GM23338 (cell line): ENCODE data around the gene INPP4B. TPM values are rescaled to one million over a fixed set of nuclear protein-coding genes. Genes with fewer than 3 reads are reported as not detected.

ENCODE experiments used
- ATAC-seq: fragments of 200-7000 bp; cut with Tn5 transposase; 3 replicates; pipeline ENCODE4 v1.9.1; 2020
- DNase-seq: peaks from one replicate; pipeline ENCODE4 v3.0.0-alpha.2; 2015; ENCODE audit warnings: low spot score
- H2AFZ ChIP-seq: fragments of 200-600 bp; sonication (generic); 2 replicates; pipeline ENCODE4 v1.8.0; 2016; ENCODE audit warnings: antibody characterized with exemption, mild to moderate bottlenecking, moderate library complexity
- H3F3A ChIP-seq: fragments of 200-600 bp; sonication (generic); replicated peaks from 2 replicates; pipeline ENCODE4 v1.8.0; 2017; ENCODE audit warnings: antibody characterized with exemption, mixed run types, low read depth
- H3K27ac ChIP-seq: fragments of 200-600 bp; sonication (generic); 2 replicates; pipeline ENCODE4 v1.6.1; 2016; ENCODE audit warnings: low read depth
- H3K27me3 ChIP-seq: fragments of 200-600 bp; sonication (generic); 2 replicates; pipeline ENCODE4 v1.8.0; 2016; ENCODE audit warnings: mild to moderate bottlenecking, mixed run types, moderate library complexity; ENCODE audit not compliant: insufficient read depth
- H3K36me3 ChIP-seq: fragments of 200-600 bp; sonication (generic); 2 replicates; pipeline ENCODE4 v1.8.0; 2016; ENCODE audit warnings: mild to moderate bottlenecking; ENCODE audit not compliant: insufficient read depth
- H3K4me1 ChIP-seq: fragments of 200-600 bp; sonication (generic); 2 replicates; pipeline ENCODE4 v1.8.0; 2016; ENCODE audit warnings: mild to moderate bottlenecking, moderate library complexity; ENCODE audit not compliant: insufficient read depth
- H3K4me2 ChIP-seq: fragments of 200-600 bp; sonication (generic); 2 replicates; pipeline ENCODE4 v1.7.1; 2017; ENCODE audit warnings: mixed run types
- H3K4me3 ChIP-seq: fragments of 200-600 bp; sonication (generic); 2 replicates; pipeline ENCODE4 v1.6.1; 2016; ENCODE audit warnings: mixed run types
- H3K79me2 ChIP-seq: fragments of 200-600 bp; sonication (generic); replicated peaks from 2 replicates; pipeline ENCODE4 v1.8.0; 2017; ENCODE audit warnings: mild to moderate bottlenecking; ENCODE audit not compliant: insufficient read depth
- H3K9me2 ChIP-seq: fragments of 200-600 bp; sonication (generic); 2 replicates; pipeline ENCODE4 v1.8.0; 2017; ENCODE audit not compliant: insufficient read depth
- H4K20me1 ChIP-seq: fragments of 200-600 bp; sonication (generic); replicated peaks from 2 replicates; pipeline ENCODE4 v1.8.0; 2017; ENCODE audit warnings: mild to moderate bottlenecking; ENCODE audit not compliant: insufficient read depth
- H3K27ac Mint-ChIP-seq: 2 replicates; pipeline ENCODE4 v1.8.0; 2020; ENCODE audit warnings: inconsistent platforms, mild to moderate bottlenecking, moderate library complexity, mixed read lengths
- H3K27me3 Mint-ChIP-seq: 3 replicates; pipeline ENCODE4 v1.8.0; 2022; ENCODE audit warnings: low read depth, mild to moderate bottlenecking, moderate library complexity, mixed read lengths, inconsistent platforms; ENCODE audit not compliant: insufficient read depth, poor library complexity
- H3K36me3 Mint-ChIP-seq: 3 replicates; pipeline ENCODE4 v1.8.0; 2021; ENCODE audit warnings: low read depth, mild to moderate bottlenecking, inconsistent platforms, moderate library complexity, mixed read lengths
- H3K4me1 Mint-ChIP-seq: 3 replicates; pipeline ENCODE4 v1.8.0; 2020; ENCODE audit warnings: mild to moderate bottlenecking, inconsistent platforms, mixed read lengths
- H3K4me3 Mint-ChIP-seq: 3 replicates; pipeline ENCODE4 v1.8.0; 2021; ENCODE audit warnings: moderate library complexity, mild to moderate bottlenecking, inconsistent platforms, mixed read lengths
- H3K9me3 Mint-ChIP-seq: 3 replicates; pipeline ENCODE4 v1.8.0; 2020; ENCODE audit warnings: moderate library complexity, mild to moderate bottlenecking, inconsistent platforms, mixed read lengths
- CREB1 ChIP-seq: fragments of 250-450 bp; sonication (Bioruptor Pico); IDR thresholded peaks from 2 replicates; pipeline ENCODE4 v1.5.0; 2020; ENCODE audit warnings: low read depth, mild to moderate bottlenecking, moderate library complexity
- EZH2 ChIP-seq: fragments of 200-600 bp; sonication (generic); IDR thresholded peaks from one replicate; pipeline ENCODE4 v1.8.0; 2017; ENCODE audit warnings: antibody characterized with exemption, mild to moderate bottlenecking, low read depth; ENCODE audit not compliant: unreplicated experiment
- EZH2phosphoT487 ChIP-seq: fragments of 200-600 bp; sonication (generic); IDR thresholded peaks from one replicate; pipeline ENCODE4 v1.8.1; 2018; ENCODE audit warnings: antibody characterized with exemption; ENCODE audit not compliant: unreplicated experiment
- JUNB ChIP-seq: IDR thresholded peaks from one replicate; pipeline ENCODE4 v1.6.1; 2016; ENCODE audit warnings: antibody characterized with exemption; ENCODE audit not compliant: unreplicated experiment
- NANOG ChIP-seq: IDR thresholded peaks from 2 replicates; pipeline ENCODE4 v1.6.1; 2016; ENCODE audit warnings: antibody characterized with exemption, borderline replicate concordance
- POLR2AphosphoS5 ChIP-seq: IDR thresholded peaks from 2 replicates; pipeline ENCODE4 v1.6.1; 2016; ENCODE audit warnings: antibody characterized with exemption, low read depth
- STAT1 ChIP-seq: IDR thresholded peaks from one replicate; pipeline ENCODE4 v1.6.1; 2016; ENCODE audit warnings: antibody characterized with exemption; ENCODE audit not compliant: unreplicated experiment
- ZNF114 ChIP-seq: fragments of 250-450 bp; sonication (Bioruptor Pico); IDR thresholded peaks from 2 replicates; pipeline ENCODE4 v1.5.0; 2020; ENCODE audit warnings: mild to moderate bottlenecking, moderate library complexity
- ZNF331 ChIP-seq: fragments of 250-450 bp; sonication (Bioruptor Pico); IDR thresholded peaks from 2 replicates; pipeline ENCODE4 v1.5.0; 2020; ENCODE audit warnings: low read depth, mild to moderate bottlenecking, moderate library complexity
- polyA plus RNA-seq: library from polyadenylated mRNA; unstranded; fragments of >200 nt; fragmentation: Nextera tagmentation; extraction: Ambion mirVana; gene quantifications from 2 replicates; pipeline ENCODE4 v1.2.1, GENCODE V29; 2016
- total RNA-seq: library from RNA; depleted of rRNA; stranded (reverse); fragments of >200 nt; shearing (Covaris generic); gene quantifications from 2 replicates; pipeline ENCODE4 v1.2.3, GENCODE V29; 2014
- TF ChIP-seq, protein P1 (sequence below), 2 experiments: fragments of 200-600 bp in 1 of 2; sonication (generic) in 1 of 2; conservative IDR thresholded peaks; 2 replicates each; pipeline versions ENCODE4 v1.5.1 to v1.6.1; 2016 to 2017; ENCODE audit warnings: antibody characterized with exemption in 2 of 2, low read depth in 2 of 2, mild to moderate bottlenecking in 2 of 2, moderate library complexity in 1 of 2
- TF ChIP-seq, protein P2 (sequence below): IDR thresholded peaks from 2 replicates; pipeline ENCODE4 v1.6.1; 2016; ENCODE audit warnings: antibody characterized with exemption
- TF ChIP-seq, protein P3 (sequence below): IDR thresholded peaks from one replicate; pipeline ENCODE4 v1.6.1; 2018; ENCODE audit warnings: antibody characterized with exemption; ENCODE audit not compliant: unreplicated experiment
- TF ChIP-seq, protein P4 (sequence below): fragments of 250-450 bp; sonication (Bioruptor Pico); IDR thresholded peaks from 2 replicates; pipeline ENCODE4 v1.5.0; 2020; ENCODE audit warnings: mild to moderate bottlenecking, moderate library complexity

The INPP4B gene
- total and polyA plus RNA-seq, 2 experiments from 2014 or later, result 0.11 to 0.14 TPM

DNA sequence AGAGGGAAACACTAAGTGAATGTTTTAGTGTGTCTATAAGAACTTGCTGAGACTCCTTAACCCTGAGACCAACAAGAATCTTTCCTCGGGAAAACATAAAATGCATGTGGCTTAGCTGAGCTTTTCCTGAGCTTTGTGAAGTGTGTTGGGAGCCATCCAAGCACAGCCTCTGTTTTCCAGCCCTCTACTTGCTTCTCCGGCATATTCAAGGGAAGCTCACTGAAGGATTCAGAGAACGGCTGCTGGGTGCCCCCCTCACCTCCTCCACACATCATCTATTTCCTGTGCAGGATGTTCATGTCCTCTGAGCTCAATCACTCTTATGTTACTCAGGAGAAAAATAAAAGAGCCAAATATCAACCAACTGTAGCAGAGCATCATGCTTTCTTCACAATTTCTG lies 717.6 kb downstream of the INPP4B start:
- H3K36me3 ChIP-seq, result no peaks in the 10 kb centered on the region
- DNase-seq (peak; percentile 7), ATAC-seq (no peak)
- no peaks in the 10 kb centered on the region for H3K9me3 Mint-ChIP-seq
- no peak overlapping the region for H3K4me3 ChIP-seq
- H3K4me1 ChIP-seq, result no peaks in the 10 kb centered on the region; the same call in 1 of the 2 replicates
- no peaks in the 10 kb centered on the region for H3K79me2 ChIP-seq
- no peaks in the 10 kb centered on the region for H3K27me3 ChIP-seq
- TF ChIP-seq, protein P1, sequence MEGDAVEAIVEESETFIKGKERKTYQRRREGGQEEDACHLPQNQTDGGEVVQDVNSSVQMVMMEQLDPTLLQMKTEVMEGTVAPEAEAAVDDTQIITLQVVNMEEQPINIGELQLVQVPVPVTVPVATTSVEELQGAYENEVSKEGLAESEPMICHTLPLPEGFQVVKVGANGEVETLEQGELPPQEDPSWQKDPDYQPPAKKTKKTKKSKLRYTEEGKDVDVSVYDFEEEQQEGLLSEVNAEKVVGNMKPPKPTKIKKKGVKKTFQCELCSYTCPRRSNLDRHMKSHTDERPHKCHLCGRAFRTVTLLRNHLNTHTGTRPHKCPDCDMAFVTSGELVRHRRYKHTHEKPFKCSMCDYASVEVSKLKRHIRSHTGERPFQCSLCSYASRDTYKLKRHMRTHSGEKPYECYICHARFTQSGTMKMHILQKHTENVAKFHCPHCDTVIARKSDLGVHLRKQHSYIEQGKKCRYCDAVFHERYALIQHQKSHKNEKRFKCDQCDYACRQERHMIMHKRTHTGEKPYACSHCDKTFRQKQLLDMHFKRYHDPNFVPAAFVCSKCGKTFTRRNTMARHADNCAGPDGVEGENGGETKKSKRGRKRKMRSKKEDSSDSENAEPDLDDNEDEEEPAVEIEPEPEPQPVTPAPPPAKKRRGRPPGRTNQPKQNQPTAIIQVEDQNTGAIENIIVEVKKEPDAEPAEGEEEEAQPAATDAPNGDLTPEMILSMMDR (conservative IDR thresholded peaks at IDR 0.05; ENCODE audit: low read depth in 2 of 2), result no peak
- TF ChIP-seq CREB1 (CRISPR knock-in tag) (no peak), JUNB (no peak), NANOG (no peak), ZNF114 (CRISPR knock-in tag) (no peak), EZH2phosphoT487 (no peak), STAT1 (no peak), POLR2AphosphoS5 (no peak), EZH2 (no peak), ZNF331 (no peak)
- TF ChIP-seq, protein P2, sequence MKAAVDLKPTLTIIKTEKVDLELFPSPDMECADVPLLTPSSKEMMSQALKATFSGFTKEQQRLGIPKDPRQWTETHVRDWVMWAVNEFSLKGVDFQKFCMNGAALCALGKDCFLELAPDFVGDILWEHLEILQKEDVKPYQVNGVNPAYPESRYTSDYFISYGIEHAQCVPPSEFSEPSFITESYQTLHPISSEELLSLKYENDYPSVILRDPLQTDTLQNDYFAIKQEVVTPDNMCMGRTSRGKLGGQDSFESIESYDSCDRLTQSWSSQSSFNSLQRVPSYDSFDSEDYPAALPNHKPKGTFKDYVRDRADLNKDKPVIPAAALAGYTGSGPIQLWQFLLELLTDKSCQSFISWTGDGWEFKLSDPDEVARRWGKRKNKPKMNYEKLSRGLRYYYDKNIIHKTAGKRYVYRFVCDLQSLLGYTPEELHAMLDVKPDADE, result no peak
- TF ChIP-seq, protein P3, sequence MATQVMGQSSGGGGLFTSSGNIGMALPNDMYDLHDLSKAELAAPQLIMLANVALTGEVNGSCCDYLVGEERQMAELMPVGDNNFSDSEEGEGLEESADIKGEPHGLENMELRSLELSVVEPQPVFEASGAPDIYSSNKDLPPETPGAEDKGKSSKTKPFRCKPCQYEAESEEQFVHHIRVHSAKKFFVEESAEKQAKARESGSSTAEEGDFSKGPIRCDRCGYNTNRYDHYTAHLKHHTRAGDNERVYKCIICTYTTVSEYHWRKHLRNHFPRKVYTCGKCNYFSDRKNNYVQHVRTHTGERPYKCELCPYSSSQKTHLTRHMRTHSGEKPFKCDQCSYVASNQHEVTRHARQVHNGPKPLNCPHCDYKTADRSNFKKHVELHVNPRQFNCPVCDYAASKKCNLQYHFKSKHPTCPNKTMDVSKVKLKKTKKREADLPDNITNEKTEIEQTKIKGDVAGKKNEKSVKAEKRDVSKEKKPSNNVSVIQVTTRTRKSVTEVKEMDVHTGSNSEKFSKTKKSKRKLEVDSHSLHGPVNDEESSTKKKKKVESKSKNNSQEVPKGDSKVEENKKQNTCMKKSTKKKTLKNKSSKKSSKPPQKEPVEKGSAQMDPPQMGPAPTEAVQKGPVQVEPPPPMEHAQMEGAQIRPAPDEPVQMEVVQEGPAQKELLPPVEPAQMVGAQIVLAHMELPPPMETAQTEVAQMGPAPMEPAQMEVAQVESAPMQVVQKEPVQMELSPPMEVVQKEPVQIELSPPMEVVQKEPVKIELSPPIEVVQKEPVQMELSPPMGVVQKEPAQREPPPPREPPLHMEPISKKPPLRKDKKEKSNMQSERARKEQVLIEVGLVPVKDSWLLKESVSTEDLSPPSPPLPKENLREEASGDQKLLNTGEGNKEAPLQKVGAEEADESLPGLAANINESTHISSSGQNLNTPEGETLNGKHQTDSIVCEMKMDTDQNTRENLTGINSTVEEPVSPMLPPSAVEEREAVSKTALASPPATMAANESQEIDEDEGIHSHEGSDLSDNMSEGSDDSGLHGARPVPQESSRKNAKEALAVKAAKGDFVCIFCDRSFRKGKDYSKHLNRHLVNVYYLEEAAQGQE, result no peak
- TF ChIP-seq, protein P4, sequence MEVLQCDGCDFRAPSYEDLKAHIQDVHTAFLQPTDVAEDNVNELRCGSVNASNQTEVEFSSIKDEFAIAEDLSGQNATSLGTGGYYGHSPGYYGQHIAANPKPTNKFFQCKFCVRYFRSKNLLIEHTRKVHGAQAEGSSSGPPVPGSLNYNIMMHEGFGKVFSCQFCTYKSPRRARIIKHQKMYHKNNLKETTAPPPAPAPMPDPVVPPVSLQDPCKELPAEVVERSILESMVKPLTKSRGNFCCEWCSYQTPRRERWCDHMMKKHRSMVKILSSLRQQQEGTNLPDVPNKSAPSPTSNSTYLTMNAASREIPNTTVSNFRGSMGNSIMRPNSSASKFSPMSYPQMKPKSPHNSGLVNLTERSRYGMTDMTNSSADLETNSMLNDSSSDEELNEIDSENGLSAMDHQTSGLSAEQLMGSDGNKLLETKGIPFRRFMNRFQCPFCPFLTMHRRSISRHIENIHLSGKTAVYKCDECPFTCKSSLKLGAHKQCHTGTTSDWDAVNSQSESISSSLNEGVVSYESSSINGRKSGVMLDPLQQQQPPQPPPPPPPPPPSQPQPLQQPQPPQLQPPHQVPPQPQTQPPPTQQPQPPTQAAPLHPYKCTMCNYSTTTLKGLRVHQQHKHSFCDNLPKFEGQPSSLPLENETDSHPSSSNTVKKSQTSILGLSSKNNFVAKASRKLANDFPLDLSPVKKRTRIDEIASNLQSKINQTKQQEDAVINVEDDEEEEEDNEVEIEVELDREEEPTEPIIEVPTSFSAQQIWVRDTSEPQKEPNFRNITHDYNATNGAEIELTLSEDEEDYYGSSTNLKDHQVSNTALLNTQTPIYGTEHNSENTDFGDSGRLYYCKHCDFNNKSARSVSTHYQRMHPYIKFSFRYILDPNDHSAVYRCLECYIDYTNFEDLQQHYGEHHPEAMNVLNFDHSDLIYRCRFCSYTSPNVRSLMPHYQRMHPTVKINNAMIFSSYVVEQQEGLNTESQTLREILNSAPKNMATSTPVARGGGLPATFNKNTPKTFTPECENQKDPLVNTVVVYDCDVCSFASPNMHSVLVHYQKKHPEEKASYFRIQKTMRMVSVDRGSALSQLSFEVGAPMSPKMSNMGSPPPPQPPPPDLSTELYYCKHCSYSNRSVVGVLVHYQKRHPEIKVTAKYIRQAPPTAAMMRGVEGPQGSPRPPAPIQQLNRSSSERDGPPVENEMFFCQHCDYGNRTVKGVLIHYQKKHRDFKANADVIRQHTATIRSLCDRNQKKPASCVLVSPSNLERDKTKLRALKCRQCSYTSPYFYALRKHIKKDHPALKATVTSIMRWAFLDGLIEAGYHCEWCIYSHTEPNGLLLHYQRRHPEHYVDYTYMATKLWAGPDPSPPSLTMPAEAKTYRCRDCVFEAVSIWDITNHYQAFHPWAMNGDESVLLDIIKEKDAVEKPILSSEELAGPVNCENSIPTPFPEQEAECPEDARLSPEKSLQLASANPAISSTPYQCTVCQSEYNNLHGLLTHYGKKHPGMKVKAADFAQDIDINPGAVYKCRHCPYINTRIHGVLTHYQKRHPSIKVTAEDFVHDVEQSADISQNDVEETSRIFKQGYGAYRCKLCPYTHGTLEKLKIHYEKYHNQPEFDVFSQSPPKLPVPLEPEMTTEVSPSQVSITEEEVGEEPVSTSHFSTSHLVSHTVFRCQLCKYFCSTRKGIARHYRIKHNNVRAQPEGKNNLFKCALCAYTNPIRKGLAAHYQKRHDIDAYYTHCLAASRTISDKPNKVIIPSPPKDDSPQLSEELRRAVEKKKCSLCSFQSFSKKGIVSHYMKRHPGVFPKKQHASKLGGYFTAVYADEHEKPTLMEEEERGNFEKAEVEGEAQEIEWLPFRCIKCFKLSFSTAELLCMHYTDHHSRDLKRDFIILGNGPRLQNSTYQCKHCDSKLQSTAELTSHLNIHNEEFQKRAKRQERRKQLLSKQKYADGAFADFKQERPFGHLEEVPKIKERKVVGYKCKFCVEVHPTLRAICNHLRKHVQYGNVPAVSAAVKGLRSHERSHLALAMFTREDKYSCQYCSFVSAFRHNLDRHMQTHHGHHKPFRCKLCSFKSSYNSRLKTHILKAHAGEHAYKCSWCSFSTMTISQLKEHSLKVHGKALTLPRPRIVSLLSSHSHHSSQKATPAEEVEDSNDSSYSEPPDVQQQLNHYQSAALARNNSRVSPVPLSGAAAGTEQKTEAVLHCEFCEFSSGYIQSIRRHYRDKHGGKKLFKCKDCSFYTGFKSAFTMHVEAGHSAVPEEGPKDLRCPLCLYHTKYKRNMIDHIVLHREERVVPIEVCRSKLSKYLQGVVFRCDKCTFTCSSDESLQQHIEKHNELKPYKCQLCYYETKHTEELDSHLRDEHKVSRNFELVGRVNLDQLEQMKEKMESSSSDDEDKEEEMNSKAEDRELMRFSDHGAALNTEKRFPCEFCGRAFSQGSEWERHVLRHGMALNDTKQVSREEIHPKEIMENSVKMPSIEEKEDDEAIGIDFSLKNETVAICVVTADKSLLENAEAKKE, result no peak
- no peaks in the 10 kb centered on the region for H3K36me3 Mint-ChIP-seq
- no peaks in the 10 kb centered on the region for H4K20me1 ChIP-seq
- peaks cover 5% of the 10 kb centered on the region for H3K27me3 Mint-ChIP-seq
- no peaks in the 10 kb centered on the region for H3F3A ChIP-seq
- H3K4me1 Mint-ChIP-seq, result no peaks in the 10 kb centered on the region
- H3K27ac Mint-ChIP-seq, result no peak overlapping the region
- H3K4me2 ChIP-seq, result no peak overlapping the region
- H3K9me2 ChIP-seq, result no peaks in the 10 kb centered on the region
- no peak overlapping the region for H3K4me3 Mint-ChIP-seq
- peak overlapping the region; percentile 6 for H2AFZ ChIP-seq
- no peak overlapping the region for H3K27ac ChIP-seq
